HG02571 (cell line): Measurements from ENCODE around the gene PTPRM.

Source experiments
- ATAC-seq: cut with Tn5 transposase; IDR thresholded peaks from one replicate; pipeline ENCODE4 v1.9.1; 2021; ENCODE audit warnings: mild to moderate bottlenecking, moderate library complexity; ENCODE audit not compliant: unreplicated experiment

The PTPRM gene

DNA sequence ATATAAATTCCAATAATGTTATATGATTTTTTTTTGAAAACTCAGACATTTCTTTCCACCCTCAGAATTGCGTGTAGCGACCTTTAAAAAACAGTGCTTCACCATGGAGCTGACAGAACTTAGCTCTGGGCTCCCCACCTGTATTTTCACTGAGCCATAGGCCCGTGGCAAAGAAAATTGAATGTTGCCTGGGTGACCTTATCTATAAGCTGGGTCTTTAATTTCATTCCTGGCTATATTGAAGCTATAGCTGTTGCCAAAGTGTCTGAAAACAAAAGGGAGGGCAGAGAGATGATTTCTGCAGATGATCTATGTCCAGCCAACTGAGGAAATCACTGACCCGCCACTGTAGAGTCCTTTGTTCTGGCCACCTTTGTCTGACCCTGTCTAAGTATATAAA lies 411.7 kb downstream of the PTPRM start:
- no peak for ATAC-seq

- no peak for ATAC-seq
These were observed 412.6 kb downstream of the PTPRM start for GRCh38 chr18:7979714-7980113.

- no peak for ATAC-seq
These were observed 413.0 kb downstream of the PTPRM start for GRCh38 chr18:7980136-7980535.

- ATAC-seq = no peak
These were observed 413.5 kb downstream of the PTPRM start for GRCh38 chr18:7980656-7981055.

GRCh38 chr18:7982216-7982615 lies 415.1 kb downstream of the PTPRM start:
- no peak for ATAC-seq

- ATAC-seq = no peak
These were observed 420.3 kb downstream of the PTPRM start for GRCh38 chr18:7987284-7987976.

GRCh38 chr18:7990670-7991069 lies 423.6 kb downstream of the PTPRM start:
- no peak for ATAC-seq

- no peak for ATAC-seq
These were observed 434.7 kb downstream of the PTPRM start for GRCh38 chr18:8001711-8002301.

DNA sequence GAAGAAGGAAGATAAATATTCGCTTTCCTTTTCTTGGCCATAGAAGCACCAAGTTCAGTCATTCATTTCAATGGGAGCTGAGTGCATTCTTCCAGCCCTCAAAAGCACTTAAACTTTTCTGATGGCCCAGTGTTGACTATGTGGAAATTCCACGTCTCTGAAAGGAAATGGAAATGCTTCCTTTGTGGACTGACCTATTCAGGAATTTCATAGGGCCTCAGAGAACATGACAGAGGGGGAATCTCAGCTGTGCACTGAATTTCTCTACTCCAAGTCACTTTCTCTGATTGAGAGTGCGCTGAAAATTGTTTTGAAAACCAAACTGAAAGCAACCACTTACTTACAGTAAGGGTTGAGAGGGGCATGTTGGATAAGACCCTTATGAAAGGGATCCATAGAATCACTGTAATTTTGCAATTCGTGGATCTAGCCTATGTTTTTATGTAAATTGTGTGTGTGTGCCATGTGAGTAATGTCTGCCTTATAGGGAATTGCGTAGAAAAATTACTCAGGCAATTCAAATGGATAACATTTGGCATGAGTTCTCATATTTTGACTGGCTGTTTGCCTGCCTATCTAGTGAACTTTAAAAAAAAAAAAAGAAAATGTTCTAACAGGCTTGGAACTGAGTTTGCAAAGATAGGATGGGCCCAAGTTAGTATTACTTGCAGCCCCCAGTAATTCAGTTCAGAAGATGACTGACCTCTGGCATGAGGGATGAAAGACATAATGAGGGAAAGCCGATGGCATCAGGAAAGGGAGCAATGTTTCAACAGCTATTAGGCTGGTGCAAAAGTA lies 437.0 kb downstream of the PTPRM start:
- ATAC-seq = no peak

DNA sequence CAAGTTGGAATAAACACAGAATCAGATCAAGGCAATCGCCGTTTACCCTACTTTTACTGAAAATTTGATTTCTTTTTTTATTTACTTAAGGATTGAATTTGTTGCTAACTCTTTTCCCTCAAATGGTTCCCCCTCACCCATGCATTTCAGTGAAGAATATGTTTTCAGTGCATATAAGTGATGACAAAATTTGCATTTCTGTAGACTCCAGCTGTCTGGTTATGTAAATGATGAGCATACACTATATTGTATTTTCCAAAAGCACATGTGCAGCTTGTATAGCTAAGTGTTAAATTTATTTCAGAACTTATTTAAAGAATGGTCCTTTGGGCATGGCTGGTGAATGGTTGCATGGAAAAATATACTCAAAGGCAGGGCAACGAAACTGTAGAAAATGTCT lies 437.7 kb downstream of the PTPRM start:
- no peak for ATAC-seq

DNA sequence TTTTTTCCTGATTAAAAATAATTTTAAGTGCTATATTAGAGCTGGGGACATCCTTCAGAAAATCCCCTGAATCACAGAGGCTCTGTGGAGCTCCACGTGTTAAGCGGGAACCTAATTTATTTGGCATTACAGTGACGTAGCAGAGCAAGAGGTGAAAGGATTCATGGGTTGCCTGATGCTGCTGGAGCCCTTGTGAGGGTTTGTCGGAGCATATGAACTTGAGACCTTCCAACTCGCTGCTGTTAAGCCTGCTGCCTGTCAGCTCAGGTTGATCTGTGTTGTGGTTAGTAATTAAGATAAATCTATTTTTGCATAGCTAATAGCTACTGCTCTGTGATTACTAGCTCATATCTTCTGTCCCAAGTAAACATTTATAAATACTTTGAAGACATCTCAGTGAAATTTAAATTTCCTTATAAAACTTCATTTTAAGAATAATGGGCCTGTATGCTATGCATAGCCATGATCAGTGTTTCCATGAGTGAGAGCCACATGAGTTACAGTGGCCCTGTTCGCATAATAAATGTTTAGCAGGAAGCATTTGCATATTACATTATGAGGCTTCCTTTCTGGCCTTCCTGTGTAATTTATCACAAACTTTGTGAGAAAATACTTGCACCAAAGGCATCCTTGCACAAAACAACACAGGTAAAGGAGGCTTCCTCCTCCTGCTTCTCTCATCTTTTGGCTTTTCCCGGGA lies 438.9 kb downstream of the PTPRM start:
- no peak for ATAC-seq

- no peak for ATAC-seq
These were observed 439.9 kb downstream of the PTPRM start for GRCh38 chr18:8006979-8007378.

DNA sequence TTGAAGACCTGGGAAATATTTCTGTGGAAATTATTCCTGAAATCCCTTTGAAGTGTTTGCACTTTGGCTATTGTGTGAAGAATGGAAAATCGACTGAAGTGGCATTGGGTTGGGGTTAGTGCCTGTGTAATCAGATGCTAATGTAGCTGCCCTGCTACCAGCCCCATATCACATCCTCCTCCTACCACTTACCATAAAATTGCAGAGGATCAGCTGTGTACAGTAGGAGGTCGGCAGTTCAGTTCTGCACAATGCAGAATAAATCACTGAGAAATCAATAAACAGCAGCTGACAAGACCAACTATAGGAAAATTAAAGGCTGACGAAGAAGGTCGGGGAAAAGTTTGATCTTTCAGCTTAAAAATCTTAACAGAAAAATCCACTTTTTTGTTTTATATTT lies 440.9 kb downstream of the PTPRM start:
- no peak for ATAC-seq

DNA sequence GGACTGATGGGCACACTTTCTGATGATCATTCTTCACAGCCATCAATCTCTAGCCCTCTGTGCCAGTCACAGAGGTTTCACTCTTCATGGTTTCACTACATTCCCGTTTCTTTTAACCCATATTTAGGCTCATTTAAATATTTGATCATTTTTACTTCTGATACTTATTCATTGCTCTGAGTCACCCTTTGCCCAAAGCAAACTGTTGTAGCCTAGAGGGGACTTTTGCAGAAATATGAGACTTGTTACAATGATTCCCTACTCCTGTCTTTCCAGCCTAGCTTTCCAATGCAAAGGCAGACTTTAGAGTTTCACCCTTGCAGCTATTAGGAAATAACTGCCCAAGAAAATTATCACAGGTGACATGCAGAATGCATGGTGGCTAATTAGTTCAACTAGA lies 444.2 kb downstream of the PTPRM start:
- no peak for ATAC-seq

- ATAC-seq = no peak
These were observed 444.8 kb downstream of the PTPRM start for GRCh38 chr18:8011906-8012305.

DNA sequence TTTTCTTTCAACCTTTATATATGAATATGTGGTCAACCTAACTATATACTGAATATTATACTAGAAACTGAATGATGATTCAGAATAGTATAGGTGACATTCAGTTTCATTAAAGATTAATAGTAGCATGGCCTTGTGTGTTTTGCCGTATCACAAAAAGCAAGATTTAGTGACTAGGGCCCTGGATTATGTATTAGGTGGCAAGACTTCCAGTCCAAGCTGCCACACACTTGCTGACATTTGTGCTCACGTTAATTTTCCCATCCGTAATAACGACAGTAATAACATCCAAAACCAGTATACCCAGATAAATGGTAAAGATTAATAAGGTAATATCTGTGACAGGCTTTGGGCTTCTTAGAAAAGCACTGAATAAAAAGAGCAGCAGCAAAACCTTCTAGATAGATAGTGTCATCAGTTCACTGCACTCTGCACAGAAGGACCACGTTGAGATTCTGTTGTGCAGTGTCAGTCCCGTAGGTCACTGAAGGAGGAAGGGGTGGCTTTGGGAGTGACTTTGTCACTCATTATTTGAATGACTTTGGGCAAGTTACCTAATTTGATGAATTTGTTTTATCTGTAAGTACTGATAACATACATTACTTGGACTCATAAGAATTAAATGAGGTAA lies 451.7 kb downstream of the PTPRM start:
- ATAC-seq = no peak

DNA sequence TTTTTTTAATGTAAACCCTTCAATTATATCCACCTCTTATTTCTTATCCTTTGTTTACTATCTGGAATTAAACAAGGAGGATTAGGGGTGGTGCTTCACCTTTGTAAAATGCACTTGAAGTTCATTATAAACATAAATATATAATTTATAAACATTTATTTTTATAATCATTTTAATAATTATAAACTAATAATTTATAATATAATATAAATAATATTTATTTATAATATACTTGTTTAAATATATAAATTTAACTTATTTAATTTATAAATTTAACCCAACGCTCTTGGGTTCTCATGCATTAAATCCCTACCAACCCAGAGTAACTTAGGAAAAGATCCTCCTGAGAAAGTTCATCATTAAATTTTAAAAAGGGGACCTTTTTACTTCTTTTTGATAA lies 452.5 kb downstream of the PTPRM start:
- ATAC-seq = no peak

- no peak for ATAC-seq
These were observed 453.2 kb downstream of the PTPRM start for GRCh38 chr18:8020132-8020846.

DNA sequence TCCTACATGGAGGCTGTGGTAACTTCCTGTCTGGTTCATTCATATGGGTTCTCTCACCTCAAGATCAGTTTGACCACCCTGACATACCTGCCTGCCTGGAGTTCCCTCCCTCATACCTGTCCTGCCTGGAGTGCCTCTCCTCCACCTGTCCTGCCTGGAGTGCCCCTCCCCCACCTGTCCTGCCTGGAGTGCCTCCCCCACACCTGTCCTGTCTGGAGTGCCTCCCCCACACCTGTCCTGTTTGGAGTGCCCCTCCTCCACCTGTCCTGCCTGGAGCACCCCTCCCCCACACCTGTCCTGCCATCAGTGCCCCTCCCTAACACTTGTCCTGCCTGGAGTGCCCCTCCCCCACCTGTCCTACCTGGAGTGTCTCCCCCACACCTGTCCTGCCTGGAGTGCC lies 461.9 kb downstream of the PTPRM start:
- ATAC-seq = no peak

DNA sequence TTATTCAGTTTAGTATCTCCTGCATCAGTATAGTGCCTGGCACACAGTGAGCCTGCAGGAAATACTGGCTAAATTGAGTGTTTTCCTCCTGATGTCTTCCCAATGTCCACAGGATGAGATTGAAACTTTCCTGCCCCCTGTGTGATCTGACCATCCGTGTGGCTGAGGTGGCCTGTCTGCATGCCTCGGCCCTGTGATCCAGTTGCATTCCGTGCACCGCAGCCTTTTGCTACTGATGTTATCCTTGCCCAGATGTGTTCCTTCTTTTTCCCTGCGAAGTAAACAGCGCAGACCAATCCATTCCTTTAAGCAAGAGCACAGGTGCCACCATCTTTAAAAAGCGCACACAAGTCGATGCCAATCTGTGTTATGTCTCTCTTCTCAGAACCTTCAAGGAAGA lies 462.6 kb downstream of the PTPRM start:
- ATAC-seq = no peak
